Measurements from ENCODE around the gene LAMC1.

LAMC1 gene

GRCh38 chr1:183021405-183022201 lies 1.6 kb upstream of the LAMC1 start:
- no peak for DNase-seq (ENCODE audit: low read depth in 2 of 2)

GRCh38 chr1:183022202-183023145 lies 746 bp upstream of the LAMC1 start:
- no peak for DNase-seq (ENCODE audit: low read depth in 2 of 2)

GRCh38 chr1:183023601-183024316 lies 539 bp downstream of the LAMC1 start:
- no peak for DNase-seq (ENCODE audit: low read depth in 2 of 2)

DNA sequence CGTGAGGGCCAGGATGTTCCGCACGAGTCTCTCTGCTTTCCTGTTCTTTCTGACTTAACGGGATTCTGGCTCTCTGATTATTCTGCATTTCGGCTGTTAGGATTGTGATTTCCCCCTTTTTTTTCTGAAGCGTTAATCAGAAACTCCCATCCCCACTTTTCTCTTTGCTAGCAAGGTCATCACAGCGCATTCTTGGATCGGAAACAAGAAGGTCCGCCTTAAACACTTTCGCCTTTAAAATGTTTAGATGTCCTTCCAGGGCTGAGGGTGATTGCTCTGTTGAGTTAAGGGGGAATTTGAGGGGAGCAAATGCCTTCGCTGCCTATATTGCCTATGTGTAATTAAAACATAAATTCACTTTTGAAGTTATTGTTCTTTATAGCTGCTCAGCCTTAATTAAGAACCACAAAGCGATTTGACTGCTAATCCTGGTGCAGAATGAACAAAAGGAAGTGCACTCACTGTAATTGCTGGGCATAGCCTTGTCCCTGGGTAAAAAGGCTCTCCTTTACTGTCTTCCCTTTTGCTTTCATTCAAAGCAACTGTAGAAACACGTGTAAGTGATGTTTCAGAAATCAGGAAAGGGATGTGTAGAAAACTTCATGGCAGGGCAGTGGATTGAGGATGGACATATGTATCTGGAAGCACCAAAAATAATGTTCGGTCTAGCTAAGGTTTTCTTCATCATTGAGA lies 1.2 kb downstream of the LAMC1 start:
- DNase-seq (ENCODE audit: low read depth in 2 of 2) = no peak

DNA sequence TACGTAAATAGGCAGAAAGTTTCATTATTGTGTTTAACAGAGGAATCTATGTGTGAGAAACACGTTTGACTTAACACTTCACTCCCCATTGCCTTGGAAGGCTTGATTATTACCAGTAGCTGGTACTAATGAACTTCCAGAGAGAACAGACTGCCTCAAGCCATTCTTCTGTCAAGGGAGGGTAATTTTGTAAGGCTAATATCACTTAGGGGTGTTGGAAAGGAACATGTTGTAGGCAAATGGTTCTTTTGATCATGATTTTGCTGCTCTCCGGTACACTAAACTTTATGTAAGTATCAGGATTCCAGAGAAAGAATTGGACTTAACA lies 1.8 kb downstream of the LAMC1 start:
- DNase-seq (ENCODE audit: low read depth in 2 of 2) = no peak

DNA sequence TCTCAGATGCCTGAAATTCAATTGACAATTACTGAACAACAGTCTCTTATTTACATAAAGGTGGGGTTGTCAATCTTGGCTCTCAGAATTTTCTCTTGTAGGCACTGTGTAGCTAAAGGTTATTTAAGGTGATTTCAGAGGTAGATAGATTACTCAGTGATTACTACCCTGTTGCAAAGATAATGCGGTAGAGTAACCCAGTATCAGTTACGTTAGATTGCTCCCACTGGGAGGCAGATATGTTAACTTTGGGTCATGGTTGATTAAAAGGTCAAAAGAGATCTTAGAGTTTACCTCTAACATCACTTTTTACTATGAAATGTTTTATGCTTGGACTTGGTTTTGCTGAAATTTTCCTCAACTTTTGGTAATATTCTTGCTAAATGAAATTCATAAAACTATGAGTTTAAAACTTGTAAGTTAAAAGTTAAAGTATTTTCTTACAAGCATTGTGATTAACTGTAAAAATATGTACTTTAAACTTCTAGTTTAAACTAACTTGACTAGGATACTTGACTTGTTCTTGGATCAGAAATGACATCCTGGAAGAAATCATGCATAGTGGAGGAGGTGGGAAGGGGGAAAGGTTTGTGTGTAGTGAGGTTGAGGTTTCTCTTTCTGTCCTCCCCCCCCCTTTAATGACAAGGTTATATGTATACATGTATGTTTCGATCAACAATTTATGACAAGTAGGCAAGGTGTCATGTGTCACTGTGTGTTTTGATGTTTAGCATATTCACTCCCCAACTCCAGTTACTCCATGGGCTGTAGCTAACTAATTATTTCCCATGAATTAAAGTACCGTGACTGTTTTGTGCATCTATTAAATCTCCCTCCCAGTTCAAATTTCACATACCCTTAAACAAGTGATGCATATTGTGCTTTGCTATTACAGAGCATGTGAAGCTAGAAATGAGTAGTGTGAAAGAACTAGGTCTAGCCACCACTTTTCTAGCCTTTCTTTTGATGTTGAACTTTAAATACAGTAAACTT lies 2.9 kb downstream of the LAMC1 start:
- DNase-seq (ENCODE audit: low read depth in 2 of 2) = no peak

DNA sequence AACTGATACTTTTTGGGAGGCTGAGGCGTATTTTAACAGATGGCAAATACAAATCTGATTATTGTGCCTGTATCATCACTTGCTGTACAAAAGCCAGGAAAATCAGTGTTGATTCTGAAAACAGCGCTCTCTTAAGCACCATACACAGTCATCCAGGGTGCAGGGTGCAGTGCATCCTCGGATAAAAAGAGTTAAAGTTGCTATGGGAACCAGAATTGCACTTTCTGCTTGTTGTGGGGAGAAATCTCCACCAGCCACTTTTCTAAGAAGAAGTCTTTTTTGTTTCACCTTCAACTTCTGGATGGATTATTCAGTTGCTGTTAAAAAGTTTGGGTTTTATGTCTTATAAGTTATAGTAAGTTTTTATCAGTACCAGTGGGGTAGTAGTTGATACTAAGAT lies 3.8 kb downstream of the LAMC1 start:
- DNase-seq (ENCODE audit: low read depth in 2 of 2) = no peak

GRCh38 chr1:183027791-183028190 lies 4.6 kb downstream of the LAMC1 start:
- no peak for DNase-seq (ENCODE audit: low read depth in 2 of 2)

DNA sequence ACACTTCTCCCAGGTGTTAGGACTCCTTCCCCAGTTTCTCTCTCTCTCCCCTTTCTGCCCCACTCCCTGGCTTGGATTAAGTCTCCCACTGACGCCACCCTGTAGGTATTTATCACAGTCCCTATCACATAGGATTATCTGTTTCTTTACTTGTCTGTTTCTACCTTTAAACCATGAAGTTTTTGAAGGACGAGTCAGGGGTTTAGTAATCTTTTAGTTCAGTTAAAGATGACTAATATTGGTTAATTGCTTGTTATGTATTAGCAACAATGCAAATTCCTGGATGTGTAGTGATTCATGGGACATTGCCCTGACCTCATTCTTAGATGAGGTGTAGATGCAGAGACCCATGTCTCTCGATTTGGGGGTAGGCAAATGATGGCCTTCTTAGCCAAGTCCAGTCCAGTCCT lies 6.4 kb downstream of the LAMC1 start:
- DNase-seq (ENCODE audit: low read depth in 2 of 2) = no peak

DNA sequence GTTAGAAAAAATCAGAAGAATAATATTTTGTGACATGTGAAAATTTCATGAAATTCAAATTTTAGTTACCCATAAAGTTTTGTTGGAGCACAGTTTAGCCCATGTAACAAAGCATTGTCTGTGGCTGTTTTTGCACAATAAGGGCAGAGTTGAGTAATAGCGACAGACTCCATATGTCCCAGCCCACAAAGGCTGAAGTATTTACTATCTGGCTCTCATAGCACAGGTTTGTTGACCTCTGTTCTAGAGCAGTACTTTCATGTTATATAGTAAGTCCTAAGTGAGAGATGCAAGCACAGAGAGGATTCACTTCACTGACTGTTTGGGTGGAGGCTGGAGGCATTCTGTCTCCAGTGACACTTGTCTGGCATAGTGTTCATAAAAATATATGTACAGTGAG lies 6.8 kb downstream of the LAMC1 start:
- no peak for DNase-seq (ENCODE audit: low read depth in 2 of 2)

GRCh38 chr1:183032122-183032921 lies 9.1 kb downstream of the LAMC1 start:
- DNase-seq (ENCODE audit: low read depth in 2 of 2) = no peak

GRCh38 chr1:183033205-183033604 lies 10.0 kb downstream of the LAMC1 start:
- no peak for DNase-seq (ENCODE audit: low read depth in 2 of 2)

- DNase-seq (ENCODE audit: low read depth in 2 of 2) = no peak
Observed at GRCh38 chr1:183034682-183035081, 11.5 kb downstream of the LAMC1 start.

DNA sequence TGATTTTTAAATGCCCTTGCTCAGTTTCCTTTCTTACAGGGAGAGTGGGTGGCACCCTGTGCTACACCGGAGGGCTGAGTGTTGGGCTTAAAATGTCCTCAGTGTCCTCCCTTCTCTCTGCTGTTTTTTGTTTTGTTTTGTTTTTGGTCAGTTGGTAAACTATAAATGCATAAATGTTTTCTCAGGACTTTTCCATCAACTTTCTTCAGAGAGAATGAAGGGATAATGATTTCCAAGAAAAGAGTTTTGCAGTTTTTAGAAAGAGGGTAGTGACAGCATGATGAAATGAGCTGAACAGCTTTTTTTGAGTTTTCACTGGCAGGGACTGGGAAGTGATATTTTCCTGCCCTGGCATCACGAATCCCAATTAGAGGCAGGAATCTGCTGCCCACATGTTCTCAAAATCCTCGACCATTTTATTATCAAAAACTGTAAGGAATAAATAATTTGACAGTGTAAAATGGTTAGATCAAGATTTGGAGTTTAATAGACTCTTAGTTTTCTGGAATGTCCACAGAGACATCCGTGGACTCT lies 15.2 kb downstream of the LAMC1 start:
- no peak for DNase-seq (ENCODE audit: low read depth in 2 of 2)

GRCh38 chr1:183038913-183039312 lies 15.7 kb downstream of the LAMC1 start:
- DNase-seq (ENCODE audit: low read depth in 2 of 2) = no peak

DNA sequence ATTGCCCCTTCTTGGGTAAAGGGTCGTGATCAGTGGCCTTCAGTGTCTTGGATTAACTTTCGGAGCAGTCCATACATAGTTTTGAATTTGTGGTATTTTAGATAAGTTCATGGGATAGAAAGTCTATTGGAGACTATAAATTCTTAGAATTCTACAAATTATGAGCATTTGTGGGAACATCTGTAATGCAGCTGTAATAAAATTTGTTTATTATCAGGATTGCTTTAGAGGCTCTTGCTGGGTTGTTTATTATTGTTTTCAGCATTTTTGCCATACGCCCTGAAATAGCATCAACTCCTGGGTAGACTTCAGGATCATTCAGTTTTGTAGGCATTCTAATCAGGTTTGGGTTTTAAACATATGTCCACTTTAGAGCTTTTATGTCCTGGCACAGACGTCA lies 16.1 kb downstream of the LAMC1 start:
- DNase-seq (ENCODE audit: low read depth in 2 of 2) = no peak

DNA sequence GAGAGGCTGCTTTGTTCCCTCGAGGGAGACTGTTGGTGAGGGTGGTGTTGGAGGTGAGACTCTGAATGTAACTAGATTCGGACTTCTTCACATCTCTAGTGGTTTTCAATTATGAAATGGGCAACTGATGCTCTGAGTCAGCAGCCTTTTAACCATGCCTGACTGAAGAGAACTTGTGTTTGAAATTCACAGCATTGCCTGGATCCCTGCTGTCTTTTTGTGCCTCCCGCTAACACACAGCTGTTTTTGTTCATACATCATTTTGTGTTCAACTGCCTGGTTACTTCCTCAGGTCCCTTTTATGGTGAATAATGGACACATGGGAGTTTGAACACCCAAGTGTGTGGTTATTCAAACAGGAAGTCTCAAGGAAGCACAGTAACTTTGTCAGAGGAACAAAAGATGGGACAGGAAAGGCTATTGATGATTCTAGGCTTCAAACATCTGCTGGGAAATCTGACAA lies 16.8 kb downstream of the LAMC1 start:
- no peak for DNase-seq (ENCODE audit: low read depth in 2 of 2)

DNA sequence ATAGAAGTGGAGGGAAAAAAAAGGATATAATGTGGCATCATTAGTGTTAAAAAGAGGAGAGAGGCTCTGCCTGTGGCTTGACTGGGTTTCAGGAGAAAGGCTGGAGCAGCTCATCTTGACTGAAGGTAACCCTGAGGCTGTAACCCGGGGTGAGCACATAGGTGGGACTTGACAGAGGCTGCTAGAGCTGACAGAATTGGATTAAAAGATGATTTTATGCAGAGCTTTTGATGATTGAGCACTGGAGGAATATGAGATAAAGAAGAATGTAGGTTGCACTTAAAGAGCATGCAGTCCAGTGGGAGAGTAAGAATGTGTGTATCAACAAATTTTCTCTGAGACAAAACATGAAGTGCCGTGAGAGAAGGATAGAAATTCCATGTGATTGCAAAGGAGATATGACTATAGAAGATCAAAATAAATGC lies 17.3 kb downstream of the LAMC1 start:
- no peak for DNase-seq (ENCODE audit: low read depth in 2 of 2)

DNA sequence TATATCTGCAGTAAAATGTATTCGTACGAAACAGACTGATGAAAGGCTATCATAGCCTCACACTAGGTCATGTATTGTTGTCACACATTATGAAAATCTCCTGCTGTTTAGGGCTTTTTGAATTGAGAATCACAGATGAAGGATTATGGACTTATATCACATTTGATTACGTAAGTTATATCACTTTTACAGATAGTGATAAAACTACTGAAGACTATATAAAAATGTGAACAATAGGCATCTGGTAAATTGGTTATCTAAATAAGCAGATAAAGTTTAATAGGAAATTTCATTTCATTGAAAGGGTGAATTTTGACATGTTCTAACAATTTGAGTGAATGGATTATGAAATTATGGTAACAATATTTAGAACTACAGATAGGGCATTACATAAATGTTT lies 20.0 kb downstream of the LAMC1 start:
- DNase-seq (ENCODE audit: low read depth in 2 of 2) = no peak

Measured in stimulated activated CD8-positive, alpha-beta memory T cell treated with anti-CD3 and anti-CD28 coated beads, Interleukin-7, amount 100 ng/mL, for 1 hour (primary cell).